Measurements from ENCODE around the gene FUT8. TPM values are rescaled to one million over a fixed set of nuclear protein-coding genes. Genes with fewer than 3 reads are reported as not detected.

The FUT8 gene
- total RNA-seq, 1 donor from 2014 or later: 131 TPM

DNA sequence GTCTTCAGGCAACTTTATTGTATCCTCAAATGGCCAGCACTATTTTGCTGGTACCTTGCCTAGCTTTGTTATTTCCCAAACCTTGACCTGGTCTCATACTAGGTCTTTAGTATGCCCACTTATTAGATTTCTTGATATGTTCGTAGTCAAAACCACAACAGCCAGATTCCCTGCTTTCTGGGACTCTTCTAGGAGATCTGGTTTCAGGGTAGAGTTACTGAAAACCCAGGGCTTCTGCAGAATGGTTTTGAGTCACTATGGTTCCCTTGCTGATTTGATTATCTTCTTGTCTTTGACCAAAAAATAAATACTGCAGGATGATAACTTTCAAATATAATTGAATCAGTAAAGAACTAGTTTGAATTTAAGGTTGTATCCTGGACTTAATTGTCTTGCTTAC lies 211.2 kb downstream of the FUT8 start:
- Mint-ChIP-seq H3K36me3 (no peaks in the 10 kb centered on the region), H3K9me3 (no peaks in the 10 kb centered on the region), H3K4me1 (no peaks in the 10 kb centered on the region), H3K27me3 (ENCODE audit: insufficient read depth, low read depth) (peaks cover 2% of the 10 kb centered on the region), H3K27ac (peak overlapping the region; percentile 14), H3K4me3 (no peak overlapping the region)
- TF ChIP-seq EZH2 (IDR thresholded peaks at IDR 0.05) (no peak), EZH2phosphoT487 (IDR thresholded peaks at IDR 0.05) (no peak)
- TF ChIP-seq, protein P1, sequence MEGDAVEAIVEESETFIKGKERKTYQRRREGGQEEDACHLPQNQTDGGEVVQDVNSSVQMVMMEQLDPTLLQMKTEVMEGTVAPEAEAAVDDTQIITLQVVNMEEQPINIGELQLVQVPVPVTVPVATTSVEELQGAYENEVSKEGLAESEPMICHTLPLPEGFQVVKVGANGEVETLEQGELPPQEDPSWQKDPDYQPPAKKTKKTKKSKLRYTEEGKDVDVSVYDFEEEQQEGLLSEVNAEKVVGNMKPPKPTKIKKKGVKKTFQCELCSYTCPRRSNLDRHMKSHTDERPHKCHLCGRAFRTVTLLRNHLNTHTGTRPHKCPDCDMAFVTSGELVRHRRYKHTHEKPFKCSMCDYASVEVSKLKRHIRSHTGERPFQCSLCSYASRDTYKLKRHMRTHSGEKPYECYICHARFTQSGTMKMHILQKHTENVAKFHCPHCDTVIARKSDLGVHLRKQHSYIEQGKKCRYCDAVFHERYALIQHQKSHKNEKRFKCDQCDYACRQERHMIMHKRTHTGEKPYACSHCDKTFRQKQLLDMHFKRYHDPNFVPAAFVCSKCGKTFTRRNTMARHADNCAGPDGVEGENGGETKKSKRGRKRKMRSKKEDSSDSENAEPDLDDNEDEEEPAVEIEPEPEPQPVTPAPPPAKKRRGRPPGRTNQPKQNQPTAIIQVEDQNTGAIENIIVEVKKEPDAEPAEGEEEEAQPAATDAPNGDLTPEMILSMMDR (IDR thresholded peaks at IDR 0.05): no peak
- Histone ChIP-seq H3K4me2 (no peak overlapping the region), H3K9me3 (ENCODE audit: low read depth) (no peaks in the 10 kb centered on the region), H2AFZ (replicated peaks) (no peak overlapping the region), H3K36me3 (no peaks in the 10 kb centered on the region), H3K27ac (no peak overlapping the region), H3F3A (ENCODE audit: low read depth) (no peaks in the 10 kb centered on the region), H3K27me3 (no peaks in the 10 kb centered on the region), H3K4me3 (no peak overlapping the region), H4K20me1 (ENCODE audit: low read depth) (no peaks in the 10 kb centered on the region), H3K9ac (no peak overlapping the region), H3K4me1 (no peaks in the 10 kb centered on the region), H3K79me2 (ENCODE audit: low read depth) (no peaks in the 10 kb centered on the region)
- DNase-seq (ENCODE audit: low spot score): no peak

- Mint-ChIP-seq H3K9me3 (peaks cover 5% of the 10 kb centered on the region), H3K36me3 (peaks cover 6% of the 10 kb centered on the region), H3K4me1 (no peaks in the 10 kb centered on the region), H3K4me3 (no peak overlapping the region), H3K27ac (no peak overlapping the region), H3K27me3 (ENCODE audit: insufficient read depth, low read depth) (no peaks in the 10 kb centered on the region)
- no peak overlapping the region for H3K4me2 ChIP-seq
- H3K9ac ChIP-seq: no peak overlapping the region
- no peaks in the 10 kb centered on the region for H3K36me3 ChIP-seq
- H3K79me2 ChIP-seq (ENCODE audit: low read depth): no peaks in the 10 kb centered on the region
- no peak overlapping the region for H3K4me3 ChIP-seq
- H3K27ac ChIP-seq: no peak overlapping the region
- no peaks in the 10 kb centered on the region for H4K20me1 ChIP-seq (ENCODE audit: low read depth)
- H2AFZ ChIP-seq (replicated peaks): no peak overlapping the region
- H3F3A ChIP-seq (ENCODE audit: low read depth): no peaks in the 10 kb centered on the region
- DNase-seq (ENCODE audit: low spot score): no peak
- no peaks in the 10 kb centered on the region for H3K9me3 ChIP-seq (ENCODE audit: low read depth)
- H3K4me1 ChIP-seq: no peaks in the 10 kb centered on the region
- no peaks in the 10 kb centered on the region for H3K27me3 ChIP-seq
- no peak for TF ChIP-seq EZH2phosphoT487 (IDR thresholded peaks at IDR 0.05)
- TF ChIP-seq EZH2 (IDR thresholded peaks at IDR 0.05): no peak
- TF ChIP-seq, protein P1 (IDR thresholded peaks at IDR 0.05): no peak
Observed at GRCh38 chr14:65627315-65627714, 214.8 kb downstream of the FUT8 start.

DNA sequence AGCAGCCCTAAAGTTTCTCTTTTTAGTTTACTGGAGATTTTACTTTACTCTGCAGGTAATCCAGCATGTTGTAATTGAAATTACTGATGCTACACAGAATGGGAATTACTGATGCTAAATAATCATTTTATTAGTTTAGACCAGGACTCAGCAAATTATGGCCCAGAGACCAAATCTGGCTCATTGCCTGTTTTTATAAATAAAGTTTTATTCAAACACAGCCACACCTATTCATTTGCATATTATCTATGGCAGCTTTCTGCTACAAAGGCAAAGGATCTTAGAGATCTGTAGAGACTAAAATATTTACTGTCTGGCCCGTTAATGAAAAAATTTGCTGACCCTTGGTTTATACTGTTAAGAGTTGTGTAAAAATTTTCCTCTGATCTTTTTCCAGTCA lies 216.1 kb downstream of the FUT8 start:
- H3K9me3 ChIP-seq (ENCODE audit: low read depth): no peaks in the 10 kb centered on the region
- no peaks in the 10 kb centered on the region for H3K27me3 ChIP-seq
- no peak overlapping the region for H3K27ac Mint-ChIP-seq
- H3K4me3 Mint-ChIP-seq: no peak overlapping the region
- H3K4me3 ChIP-seq: no peak overlapping the region
- peaks cover 10% of the 10 kb centered on the region for H3K36me3 Mint-ChIP-seq
- no peaks in the 10 kb centered on the region for H3K27me3 Mint-ChIP-seq (ENCODE audit: insufficient read depth, low read depth)
- no peaks in the 10 kb centered on the region for H3K36me3 ChIP-seq
- peaks cover 7% of the 10 kb centered on the region for H3K9me3 Mint-ChIP-seq
- no peaks in the 10 kb centered on the region for H4K20me1 ChIP-seq (ENCODE audit: low read depth)
- no peaks in the 10 kb centered on the region for H3F3A ChIP-seq (ENCODE audit: low read depth)
- H3K9ac ChIP-seq: no peak overlapping the region
- H3K4me1 ChIP-seq: no peaks in the 10 kb centered on the region
- no peaks in the 10 kb centered on the region for H3K79me2 ChIP-seq (ENCODE audit: low read depth)
- H3K4me2 ChIP-seq: no peak overlapping the region
- no peak overlapping the region for H2AFZ ChIP-seq (replicated peaks)
- no peak overlapping the region for H3K27ac ChIP-seq
- DNase-seq (ENCODE audit: low spot score): no peak
- H3K4me1 Mint-ChIP-seq: no peaks in the 10 kb centered on the region
- TF ChIP-seq EZH2 (IDR thresholded peaks at IDR 0.05) (no peak), EZH2phosphoT487 (IDR thresholded peaks at IDR 0.05) (no peak)
- TF ChIP-seq, protein P1 (IDR thresholded peaks at IDR 0.05): no peak

Data from neural progenitor cell (in vitro differentiated cells).